Ovary (tissue), 9 donors: Measurements from ENCODE around the gene ME3. TPM values are rescaled to one million over a fixed set of nuclear protein-coding genes. Genes with fewer than 3 reads are reported as not detected.
"Not testable (repeated sequence)": the region's sequence is repeated elsewhere in the genome, so short reads cannot be mapped to it uniquely, and the experiment has no call there.

Experiments
- DNase-seq, 5 donors: peaks; one replicate each; pipeline ENCODE4 v3.0.0-alpha.2; 2019 to 2020
- H3K27ac ChIP-seq, 2 donors: fragments of 200-600 bp; one replicate each; pipeline versions ENCODE4 v1.5.1 to v1.8.0; 2019 to 2022
- H3K27me3 ChIP-seq: fragments of 200-600 bp; one replicate; pipeline ENCODE4 v1.8.0; 2022
- H3K36me3 ChIP-seq: fragments of 200-600 bp; sonication (generic); one replicate; pipeline ENCODE4 v1.5.1; 2019
- H3K4me1 ChIP-seq: one replicate; pipeline ENCODE4 v1.8.1; 2013; ENCODE audit warnings: mild to moderate bottlenecking, moderate library complexity; ENCODE audit not compliant: insufficient read depth
- H3K4me3 ChIP-seq: fragments of 200-600 bp; sonication (generic); one replicate; pipeline ENCODE4 v1.5.1; 2017
- H3K9me3 ChIP-seq, 2 donors: fragments of 200-600 bp in 1 of 2; sonication (generic) in 1 of 2; one replicate each; pipeline versions ENCODE4 v1.5.1 to v1.8.1; 2013 to 2019; ENCODE audit warnings: mild to moderate bottlenecking in 1 of 2, moderate library complexity in 1 of 2
- EP300 ChIP-seq: sonication (generic); formaldehyde crosslinking; IDR thresholded peaks from one replicate; pipeline ENCODE4 v1.6.1; 2017; ENCODE audit warnings: antibody characterized with exemption
- POLR2A ChIP-seq: fragments of 450-650 bp; IDR thresholded peaks from one replicate; pipeline ENCODE4 v1.6.1; 2017; ENCODE audit warnings: antibody characterized with exemption, mild to moderate bottlenecking, moderate library complexity
- WGBS, 3 donors: extraction: QIAGEN DNeasy Blood & Tissue Kit in 1 of 3; methylation state at CpG; one replicate each; pipeline versions ENCODE4 v1.1.5 to v1.1.7; 2013 to 2017; 5-methylcytosine and 5-hydroxymethylcytosine counted together
- intact Hi-C, 4 donors: fragments of 100-400 bp; cut with DNase I; formaldehyde crosslinking; loops; one replicate each; pipeline versions ENCODE4 v1.11.0 to v1.15.1; 2022 to 2023
- polyA plus RNA-seq, 2 donors: library from polyadenylated mRNA; stranded (reverse); fragments of 200-250 nt in 1 of 2; fragments of 350-450 nt in 1 of 2; fragmentation: Illumina TruSeq in 1 of 2; extraction: RNeasy Lipid Tissue Mini Kit (QIAGEN cat#74804) in 1 of 2; gene quantifications; one replicate each; pipeline ENCODE4 v1.2.3, GENCODE V29; 2013 to 2014
- total RNA-seq, 7 donors: library from RNA; depleted of rRNA in 2 of 7; stranded (reverse); fragments of >200 nt in 2 of 7; fragmentation: NEBNext Ultra II Directional in 3 of 7; extraction: Animal tissue kit (Norgen Biotek cat#: 25700) in 3 of 7; gene quantifications; one replicate each; pipeline versions ENCODE4 v1.1.0 to v1.2.4, GENCODE V29; 2016 to 2023
- TF ChIP-seq, protein P1 (sequence below), 3 donors: fragments of 450-650 bp in 2 of 3; fragments of 200-600 bp in 1 of 3; IDR thresholded peaks; one replicate each; pipeline versions ENCODE4 v1.5.1 to v1.8.0; 2016 to 2022; ENCODE audit warnings: antibody characterized with exemption in 3 of 3, mild to moderate bottlenecking in 1 of 3
- donor health status: DM: no; HTN: no; CAD: no; lungs with moderate emphysema.
- donor health status: DM: no; HTN: no; CAD: no.
- donor health status: Bipolar disorder and iron deficiency.
- donor health status: DM: yes; HTN: yes; CAD: no.
- donor health status: DM: no; HTN: no; CAD: no.
- donor health status: DM: yes; HTN: yes; CAD: no.

The ME3 gene
- total and polyA plus RNA-seq, 9 donors = 25.2 to 48.6 (median 43.1) TPM

DNA sequence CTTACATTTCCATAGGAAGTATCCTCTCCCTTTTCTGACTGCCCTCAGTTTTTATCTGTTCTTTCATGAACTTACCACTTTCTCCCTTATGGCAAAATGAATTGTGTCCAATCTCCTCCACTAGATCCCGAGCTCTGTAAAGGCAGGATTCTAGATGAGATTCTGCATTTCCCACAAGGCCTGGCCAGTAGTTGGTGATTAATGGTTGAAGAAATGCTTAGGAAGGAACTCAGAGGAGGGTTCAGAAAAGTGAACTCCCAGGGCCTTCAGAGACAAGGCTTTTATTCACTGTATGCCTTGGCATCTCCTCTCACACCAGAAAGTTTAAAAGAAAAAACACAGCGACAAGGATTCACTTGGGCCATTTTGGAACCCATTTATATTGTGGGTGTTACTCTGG lies 231.6 kb downstream of the ME3 start:
- no peak for TF ChIP-seq EP300
- no peak for TF ChIP-seq POLR2A
- TF ChIP-seq, protein P1, sequence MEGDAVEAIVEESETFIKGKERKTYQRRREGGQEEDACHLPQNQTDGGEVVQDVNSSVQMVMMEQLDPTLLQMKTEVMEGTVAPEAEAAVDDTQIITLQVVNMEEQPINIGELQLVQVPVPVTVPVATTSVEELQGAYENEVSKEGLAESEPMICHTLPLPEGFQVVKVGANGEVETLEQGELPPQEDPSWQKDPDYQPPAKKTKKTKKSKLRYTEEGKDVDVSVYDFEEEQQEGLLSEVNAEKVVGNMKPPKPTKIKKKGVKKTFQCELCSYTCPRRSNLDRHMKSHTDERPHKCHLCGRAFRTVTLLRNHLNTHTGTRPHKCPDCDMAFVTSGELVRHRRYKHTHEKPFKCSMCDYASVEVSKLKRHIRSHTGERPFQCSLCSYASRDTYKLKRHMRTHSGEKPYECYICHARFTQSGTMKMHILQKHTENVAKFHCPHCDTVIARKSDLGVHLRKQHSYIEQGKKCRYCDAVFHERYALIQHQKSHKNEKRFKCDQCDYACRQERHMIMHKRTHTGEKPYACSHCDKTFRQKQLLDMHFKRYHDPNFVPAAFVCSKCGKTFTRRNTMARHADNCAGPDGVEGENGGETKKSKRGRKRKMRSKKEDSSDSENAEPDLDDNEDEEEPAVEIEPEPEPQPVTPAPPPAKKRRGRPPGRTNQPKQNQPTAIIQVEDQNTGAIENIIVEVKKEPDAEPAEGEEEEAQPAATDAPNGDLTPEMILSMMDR (IDR thresholded peaks at IDR 0.05) = no peak
- Histone ChIP-seq H3K4me3 (no peak overlapping the region), H3K27ac (no peak overlapping the region), H3K9me3 (no peaks in the 10 kb centered on the region), H3K36me3 (no peaks in the 10 kb centered on the region), H3K27me3 (no peaks in the 10 kb centered on the region), H3K4me1 (no peaks in the 10 kb centered on the region)
- WGBS, 3 donors = 45 to 85% (median 78%) methylated on average over 2 of the region's 2 CpGs
- no peak for DNase-seq
- intact Hi-C loops = loop anchor here in 2 of 4 donors (10.0 kb wide), 2 partner anchors 174 to 464 kb away; no protein-coding TSS in a partner anchor

GRCh38 chr11:86440305-86440716 lies 232.1 kb downstream of the ME3 start:
- Histone ChIP-seq H3K4me1 (no peaks in the 10 kb centered on the region), H3K9me3 (no peaks in the 10 kb centered on the region), H3K4me3 (no peak overlapping the region), H3K27me3 (no peaks in the 10 kb centered on the region), H3K27ac (no peak overlapping the region), H3K36me3 (no peaks in the 10 kb centered on the region)
- peak in 1 of 5 donors; percentile 33 for DNase-seq
- intact Hi-C loops = loop anchor here in 2 of 4 donors (10.0 kb wide), 2 partner anchors 174 to 464 kb away; no protein-coding TSS in a partner anchor
- WGBS, 3 donors = 23 to 48% (median 33%) methylated on average over 3 of the region's 3 CpGs
- TF ChIP-seq, protein P1 (IDR thresholded peaks at IDR 0.05) = no peak
- no peak for TF ChIP-seq POLR2A
- no peak for TF ChIP-seq EP300

DNA sequence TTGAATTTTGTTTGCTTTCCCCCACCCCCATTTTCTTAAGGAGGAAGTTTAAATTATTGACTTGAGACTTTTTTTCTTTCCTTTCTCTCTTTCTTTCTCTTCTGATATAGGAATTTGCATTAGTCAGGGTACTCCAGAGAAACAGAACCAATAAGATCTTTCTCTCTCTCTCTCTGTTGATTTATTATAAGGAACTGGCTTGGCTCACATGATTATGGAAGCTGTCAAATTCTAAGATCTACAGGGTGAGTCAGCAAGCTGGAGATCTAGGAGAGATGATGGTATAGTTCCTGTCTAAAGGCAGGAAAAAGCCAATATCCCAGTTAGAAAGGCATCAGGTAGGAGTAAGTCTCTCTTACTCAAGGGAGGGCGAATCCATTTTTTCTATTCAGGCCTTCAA lies 233.7 kb downstream of the ME3 start:
- intact Hi-C loops = no loop called here
- no peak overlapping the region for H3K27ac ChIP-seq
- H3K9me3 ChIP-seq = no peaks in the 10 kb centered on the region
- no peaks in the 10 kb centered on the region for H3K4me1 ChIP-seq
- no peak overlapping the region for H3K4me3 ChIP-seq
- 96 to 100% (median 100%) methylated on average over 1 of the region's 1 CpG for WGBS, 3 donors
- TF ChIP-seq, protein P1 (IDR thresholded peaks at IDR 0.05) = no peak
- no peak for TF ChIP-seq POLR2A
- no peak for TF ChIP-seq EP300
- no peaks in the 10 kb centered on the region for H3K36me3 ChIP-seq
- no peak for DNase-seq
- H3K27me3 ChIP-seq = no peaks in the 10 kb centered on the region

DNA sequence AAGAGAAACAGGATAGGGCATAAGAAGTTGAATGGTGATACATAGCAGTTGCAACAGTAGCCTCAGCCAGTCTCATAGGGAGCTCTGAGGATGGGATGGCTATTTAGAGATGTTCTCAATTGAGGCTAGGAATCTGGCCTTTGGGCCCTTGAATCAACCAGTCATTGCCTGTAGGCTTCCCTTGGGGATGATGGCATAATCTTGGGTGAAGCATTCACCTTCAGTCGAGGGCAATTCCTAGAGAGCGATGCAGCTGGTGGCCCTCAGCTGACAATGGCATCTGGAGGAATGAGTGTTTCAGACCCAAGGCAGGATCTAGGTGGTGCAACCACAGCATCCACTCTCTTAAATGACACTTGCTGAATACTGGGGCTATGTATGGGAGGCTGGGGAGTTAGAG lies 236.7 kb downstream of the ME3 start:
- WGBS, 3 donors = 95 to 98% (median 97%) methylated on average over 2 of the region's 2 CpGs
- Histone ChIP-seq H3K36me3 (no peaks in the 10 kb centered on the region), H3K4me1 (no peaks in the 10 kb centered on the region), H3K4me3 (no peak overlapping the region), H3K27ac (no peak overlapping the region), H3K9me3 (no peaks in the 10 kb centered on the region), H3K27me3 (no peaks in the 10 kb centered on the region)
- intact Hi-C loops = no loop called here
- TF ChIP-seq, protein P1 (IDR thresholded peaks at IDR 0.05) = no peak
- TF ChIP-seq EP300 = no peak
- no peak for TF ChIP-seq POLR2A
- DNase-seq = no peak

GRCh38 chr11:86433361-86434095 lies 238.9 kb downstream of the ME3 start:
- DNase-seq, H3K4me1 ChIP-seq, H3K9me3 ChIP-seq, H3K27ac ChIP-seq, H3K27me3 ChIP-seq, H3K36me3 ChIP-seq, H3K4me3 ChIP-seq, intact Hi-C loops: not testable (repeated sequence)
- WGBS, 3 donors = 94 to 97% (median 97%) methylated on average over 31 to 38 of the region's 38 CpGs
